ENCODE data around the gene TNFRSF4.

- no peak for TF ChIP-seq POLR2A (IDR thresholded peaks at IDR 0.05)
- TF ChIP-seq, protein P1, sequence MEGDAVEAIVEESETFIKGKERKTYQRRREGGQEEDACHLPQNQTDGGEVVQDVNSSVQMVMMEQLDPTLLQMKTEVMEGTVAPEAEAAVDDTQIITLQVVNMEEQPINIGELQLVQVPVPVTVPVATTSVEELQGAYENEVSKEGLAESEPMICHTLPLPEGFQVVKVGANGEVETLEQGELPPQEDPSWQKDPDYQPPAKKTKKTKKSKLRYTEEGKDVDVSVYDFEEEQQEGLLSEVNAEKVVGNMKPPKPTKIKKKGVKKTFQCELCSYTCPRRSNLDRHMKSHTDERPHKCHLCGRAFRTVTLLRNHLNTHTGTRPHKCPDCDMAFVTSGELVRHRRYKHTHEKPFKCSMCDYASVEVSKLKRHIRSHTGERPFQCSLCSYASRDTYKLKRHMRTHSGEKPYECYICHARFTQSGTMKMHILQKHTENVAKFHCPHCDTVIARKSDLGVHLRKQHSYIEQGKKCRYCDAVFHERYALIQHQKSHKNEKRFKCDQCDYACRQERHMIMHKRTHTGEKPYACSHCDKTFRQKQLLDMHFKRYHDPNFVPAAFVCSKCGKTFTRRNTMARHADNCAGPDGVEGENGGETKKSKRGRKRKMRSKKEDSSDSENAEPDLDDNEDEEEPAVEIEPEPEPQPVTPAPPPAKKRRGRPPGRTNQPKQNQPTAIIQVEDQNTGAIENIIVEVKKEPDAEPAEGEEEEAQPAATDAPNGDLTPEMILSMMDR (IDR thresholded peaks at IDR 0.05) = no peak
These were observed 36.3 kb downstream of the TNFRSF4 start for GRCh38 chr1:1177452-1178206.

Measured in thyroid gland (tissue), 4 donors.